B cell (primary cell): ENCODE data around the gene TOMM7. TPM values are rescaled to one million over a fixed set of nuclear protein-coding genes. Genes with fewer than 3 reads are reported as not detected.

Experiments used
- ATAC-seq: fragments of 200-7000 bp; cut with Tn5 transposase; one replicate; pipeline ENCODE4 v1.10.0; 2021; ENCODE audit warnings: low read depth, mild to moderate bottlenecking, moderate number of reproducible peaks, moderate library complexity
- CTCF ChIA-PET: fragments of 350-600 bp; sonication (Branson Sonifier 250); formaldehyde crosslinking; loops from one replicate; lab custom pipeline; 2021; ENCODE audit warnings: antibody characterized with exemption, inconsistent platforms; lab: Charles Lee
- POLR2A ChIA-PET: fragments of 350-600 bp; sonication (Branson Sonifier 250); formaldehyde crosslinking; loops from one replicate; lab custom pipeline; 2021; ENCODE audit warnings: antibody characterized with exemption; lab: Charles Lee
- DNase-seq: peaks from one replicate; pipeline ENCODE4 v3.0.0; 2013
- H2AFZ ChIP-seq: 2 replicates; pipeline ENCODE4 v1.6.1; 2012; ENCODE audit warnings: mild to moderate bottlenecking, low read depth, low read length; ENCODE audit not compliant: insufficient read depth, poor library complexity, severe bottlenecking
- H3K27ac ChIP-seq, 2 donors: 1 replicate in 1 of 2; 2 replicates in 1 of 2; pipeline ENCODE4 v1.5.1; 2012 to 2013; ENCODE audit warnings: low read length in 2 of 2, mild to moderate bottlenecking in 2 of 2, moderate library complexity in 1 of 2
- H3K27me3 ChIP-seq, 4 experiments: fragments of 200-600 bp in 1 of 4; sonication (generic) in 1 of 4; replicated peaks in 1 of 4; 1 replicate in 2 of 4; 2 replicates in 2 of 4; pipeline versions ENCODE4 v1.6.1 to v1.7.0; 2013 to 2016; ENCODE audit warnings: low read length in 3 of 4, mild to moderate bottlenecking in 2 of 4, mixed read lengths in 1 of 4, moderate library complexity in 1 of 4; ENCODE audit not compliant: insufficient read depth in 4 of 4, control insufficient read depth in 3 of 4; ENCODE audit errors: control extremely low read depth in 1 of 4
- H3K36me3 ChIP-seq, 2 experiments: replicated peaks in 1 of 2; 1 replicate in 1 of 2; 2 replicates in 1 of 2; pipeline versions ENCODE4 v1.6.1 to v1.7.1; 2013; ENCODE audit warnings: low read length in 1 of 2; ENCODE audit not compliant: insufficient read depth in 2 of 2, control insufficient read depth in 1 of 2; ENCODE audit errors: control extremely low read depth in 1 of 2, extremely low read depth in 1 of 2
- H3K4me1 ChIP-seq, 2 donors: fragments of 200-600 bp in 1 of 2; sonication (generic) in 1 of 2; 1 replicate in 1 of 2; 2 replicates in 1 of 2; pipeline versions ENCODE4 v1.5.1 to v1.6.1; 2013 to 2017; ENCODE audit warnings: low read length in 2 of 2; ENCODE audit not compliant: control insufficient read depth in 2 of 2, insufficient read depth in 2 of 2
- H3K4me2 ChIP-seq: replicated peaks from 2 replicates; pipeline ENCODE3; 2012; ENCODE audit warnings: mild to moderate bottlenecking, low read depth, low read length; ENCODE audit not compliant: poor library complexity, severe bottlenecking
- H3K4me3 ChIP-seq, 5 experiments: fragments of 200-600 bp in 1 of 5; sonication (generic) in 1 of 5; 1 replicate in 3 of 5; 2 replicates in 2 of 5; pipeline versions ENCODE4 v1.5.1 to v1.7.0; 2011 to 2016; ENCODE audit warnings: low read length in 4 of 5, mild to moderate bottlenecking in 4 of 5, low read depth in 2 of 5, control low read depth in 1 of 5, moderate library complexity in 1 of 5; ENCODE audit not compliant: insufficient read depth in 1 of 5; ENCODE audit errors: control extremely low read depth in 1 of 5, extremely low read depth in 1 of 5
- H3K79me2 ChIP-seq: fragments of 200-600 bp; sonication (generic); one replicate; pipeline ENCODE4 v1.6.0; 2016; ENCODE audit warnings: low read length; ENCODE audit not compliant: control insufficient read depth, insufficient read depth
- H3K9ac ChIP-seq: fragments of 200-600 bp; sonication (generic); 2 replicates; pipeline ENCODE4 v1.6.1; 2017; ENCODE audit warnings: mild to moderate bottlenecking, low read length, moderate library complexity
- H3K9me3 ChIP-seq, 3 donors: one replicate each; pipeline versions ENCODE4 v1.6.1 to v1.7.1; 2013; ENCODE audit warnings: low read length in 2 of 3; ENCODE audit not compliant: control insufficient read depth in 2 of 3, insufficient read depth in 1 of 3; ENCODE audit errors: control extremely low read depth in 1 of 3
- H4K20me1 ChIP-seq: 2 replicates; pipeline ENCODE4 v1.6.0; 2012; ENCODE audit warnings: mild to moderate bottlenecking, low read length; ENCODE audit not compliant: insufficient read depth, control insufficient read depth, poor library complexity, severe bottlenecking
- H3K27ac Mint-ChIP-seq: one replicate; pipeline ENCODE4 v1.8.0; 2021; ENCODE audit warnings: mixed read lengths
- H3K27me3 Mint-ChIP-seq: one replicate; pipeline ENCODE4 v1.8.0; 2021; ENCODE audit warnings: mixed read lengths
- H3K4me1 Mint-ChIP-seq: one replicate; pipeline ENCODE4 v1.8.0; 2021; ENCODE audit warnings: mixed read lengths
- H3K4me3 Mint-ChIP-seq: one replicate; pipeline ENCODE4 v1.8.0; 2021; ENCODE audit warnings: mixed read lengths
- H3K9me3 Mint-ChIP-seq: one replicate; pipeline ENCODE4 v1.8.0; 2022; ENCODE audit warnings: mixed read lengths; ENCODE audit not compliant: insufficient read depth
- CTCF ChIP-seq: fragments of 200-600 bp; IDR thresholded peaks from one replicate; pipeline ENCODE4 v1.8.0; 2022; ENCODE audit warnings: antibody characterized with exemption, mild to moderate bottlenecking
- EZH2 ChIP-seq: IDR thresholded peaks from 2 replicates; pipeline ENCODE4 v1.6.1; 2012; ENCODE audit warnings: borderline replicate concordance, low read depth, mild to moderate bottlenecking, moderate library complexity, low read length; ENCODE audit not compliant: insufficient read depth, poor library complexity, severe bottlenecking
- WGBS: methylation state at CpG from one replicate; pipeline ENCODE4 v1.1.5; 2013; ENCODE audit warnings: missing lambda C conversion rate; ENCODE audit not compliant: insufficient coverage; 5-methylcytosine and 5-hydroxymethylcytosine counted together
- intact Hi-C: fragments of 100-400 bp; cut with micrococcal nuclease; formaldehyde crosslinking; loops from one replicate; pipeline ENCODE4 v1.10.0; 2022
- polyA plus RNA-seq: library from polyadenylated mRNA; depleted of rRNA; stranded (reverse); fragments of >200 nt; gene quantifications from 2 replicates; pipeline ENCODE4 v1.2.3, GENCODE V29; 2012
- total RNA-seq, 2 donors: library from RNA; stranded (reverse); fragments of 120-200 nt in 1 of 2; gene quantifications; 1 replicate in 1 of 2; 2 replicates in 1 of 2; pipeline versions ENCODE4 v1.2.3 to v1.2.4, GENCODE V29; 2013 to 2022

The TOMM7 gene
- total and polyA plus RNA-seq, 2 donors (not counting 1 experiment from before 2014, with no cell fraction given), result 276 to 437 TPM

DNA sequence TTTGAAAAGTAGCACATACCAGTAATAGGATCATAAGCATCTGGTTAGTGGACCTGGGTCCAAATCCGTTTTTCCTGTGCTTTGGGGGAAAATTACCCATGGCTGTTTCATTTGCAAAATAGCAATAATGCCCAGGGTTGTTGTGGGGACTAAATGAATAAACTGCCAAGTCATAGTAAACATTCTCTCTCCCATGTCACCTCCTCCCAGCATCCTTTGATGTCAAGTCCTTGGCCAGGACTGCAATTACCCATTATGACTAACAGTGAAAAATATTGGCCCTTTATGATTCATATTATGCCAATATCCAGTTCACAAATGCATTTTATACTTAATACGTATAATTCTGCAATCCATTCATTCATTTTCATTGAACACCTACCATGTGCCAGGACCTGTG, 23.0 kb downstream of the TOMM7 start:
- H3K79me2 ChIP-seq, result no peaks in the 10 kb centered on the region
- WGBS, result 100% methylated on average over 1 of the region's 2 CpGs
- H4K20me1 ChIP-seq, result no peaks in the 10 kb centered on the region
- H3K36me3 ChIP-seq, result no peaks in the 10 kb centered on the region
- ATAC-seq (no peak), DNase-seq (no peak)
- H3K9me3 ChIP-seq, result peaks cover 0 to 4% (median 0%) of the 10 kb centered on the region in 3 donors
- H3K9ac ChIP-seq, result no peak overlapping the region
- Mint-ChIP-seq H3K27me3 (no peaks in the 10 kb centered on the region), H3K4me1 (no peaks in the 10 kb centered on the region), H3K27ac (no peak overlapping the region), H3K9me3 (peaks cover 2% of the 10 kb centered on the region), H3K4me3 (no peak overlapping the region)
- no peak overlapping the region for H3K27ac ChIP-seq
- no peak overlapping the region for H3K4me2 ChIP-seq
- ChIA-PET CTCF (no interaction called here), POLR2A (interaction anchor here (0.6 kb wide), 1 partner anchor 214 kb away, joined by 5 read pairs; no protein-coding TSS in a partner anchor)
- intact Hi-C loops, result no loop called here
- H3K4me1 ChIP-seq, result no peaks in the 10 kb centered on the region
- H3K27me3 ChIP-seq, result peaks cover 0 to 7% (median 0%) of the 10 kb centered on the region in 4 experiments
- H2AFZ ChIP-seq, result no peak overlapping the region
- no peak overlapping the region for H3K4me3 ChIP-seq
- TF ChIP-seq CTCF (no peak), EZH2 (no peak)

DNA sequence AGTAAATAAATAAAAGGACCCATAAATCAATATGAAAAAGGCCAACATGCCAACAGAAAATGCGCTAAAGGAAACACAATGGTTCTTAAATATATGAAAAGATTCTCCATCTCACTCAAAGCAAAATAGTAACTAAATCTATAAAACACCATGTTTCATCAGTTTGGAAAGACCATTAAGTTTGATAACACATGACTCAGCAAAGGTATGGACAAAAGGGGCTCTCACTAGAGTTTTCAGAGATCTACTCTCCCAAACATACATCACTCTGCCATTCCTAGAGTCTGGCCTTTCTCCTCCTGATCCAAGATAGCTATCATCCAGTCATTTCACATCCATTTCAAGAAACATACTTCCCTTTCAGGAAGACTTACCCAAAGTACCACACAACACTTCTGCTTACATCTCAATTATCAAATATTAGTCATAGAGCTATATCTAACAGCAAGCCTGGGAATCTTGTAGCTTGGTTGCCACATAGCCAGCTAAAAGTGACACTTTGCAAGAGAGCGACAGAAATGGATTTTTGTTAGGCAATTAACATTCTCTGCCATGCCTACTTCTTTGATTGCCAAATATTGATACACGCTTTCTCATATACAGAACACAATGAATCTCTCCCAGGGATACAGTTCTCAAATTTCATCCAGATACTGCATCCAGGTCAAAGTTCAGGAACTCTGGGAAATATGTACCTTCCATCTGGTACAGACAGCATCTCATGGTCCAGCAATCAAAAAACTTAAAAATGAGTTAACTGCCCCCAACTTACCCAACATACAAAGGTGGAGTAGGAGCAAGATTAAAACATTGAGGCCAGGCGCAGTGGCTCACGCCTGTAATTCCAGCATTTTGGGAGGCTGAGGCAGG, 28.8 kb downstream of the TOMM7 start:
- H2AFZ ChIP-seq, result no peak overlapping the region
- H3K27me3 ChIP-seq, result no peaks in the 10 kb centered on the region
- ChIA-PET CTCF (interaction anchor here (1.1 kb wide), 1 partner anchor 259 kb away, joined by 4 read pairs; no protein-coding TSS in a partner anchor), POLR2A (interaction anchor here (0.8 kb wide), 1 partner anchor 122 kb away, joined by 4 read pairs; no protein-coding TSS in a partner anchor)
- H3K4me1 ChIP-seq, result no peaks in the 10 kb centered on the region
- intact Hi-C loops, result no loop called here
- Mint-ChIP-seq H3K4me1 (no peaks in the 10 kb centered on the region), H3K27ac (no peak overlapping the region), H3K9me3 (peaks cover 2% of the 10 kb centered on the region), H3K27me3 (no peaks in the 10 kb centered on the region), H3K4me3 (no peak overlapping the region)
- H3K9ac ChIP-seq, result no peak overlapping the region
- H3K9me3 ChIP-seq, result peaks cover 0 to 4% (median 0%) of the 10 kb centered on the region in 3 donors
- no peaks in the 10 kb centered on the region for H3K79me2 ChIP-seq
- ATAC-seq (no peak), DNase-seq (no peak)
- H3K4me2 ChIP-seq, result no peak overlapping the region
- no peaks in the 10 kb centered on the region for H4K20me1 ChIP-seq
- no peak overlapping the region for H3K4me3 ChIP-seq
- H3K27ac ChIP-seq, result no peak overlapping the region
- WGBS, result 100% methylated on average over 4 of the region's 5 CpGs
- TF ChIP-seq CTCF, result no peak
- TF ChIP-seq EZH2, result no peak
- H3K36me3 ChIP-seq, result no peaks in the 10 kb centered on the region
